K562 (cell line): ENCODE measurements around the gene BDP1. TPM values are rescaled to one million over a fixed set of nuclear protein-coding genes. Genes with fewer than 3 reads are reported as not detected.
"Not testable (repeated sequence)": the region's sequence is repeated elsewhere in the genome, so short reads cannot be mapped to it uniquely, and the experiment has no call there.

Experiments
- ATAC-seq: fragments of 200-7000 bp; cut with Tn5 transposase; 3 replicates; pipeline ENCODE4 v1.9.1; 2020; ENCODE audit warnings: moderate library complexity
- BruUV-seq: library from RNA; stranded (reverse); fragments of 400-500 nt; replicated peaks from 2 replicates; lab custom pipeline; 2021; lab: Mats Ljungman, UMichigan
- CTCF ChIA-PET: fragments of 300-600 bp; formaldehyde crosslinking; extraction: SDS; loops from one replicate; lab custom pipeline; 2021; ENCODE audit warnings: low intra/inter-chr PET ratio; lab: Yijun Ruan, JAX
- POLR2A ChIA-PET: fragments of 300-600, 350-650 bp; sonication (Branson Sonifier 250); formaldehyde crosslinking; extraction: SDS; loops from one replicate; lab custom pipeline; 2021; ENCODE audit warnings: antibody characterized with exemption, inconsistent platforms; lab: Yijun Ruan, JAX
- DNase-seq, 4 experiments: peaks; one replicate each; pipeline versions ENCODE4 v3.0.0 to v3.0.0-alpha.2; 2011 to 2018; ENCODE audit warnings: low spot score in 3 of 4, mixed read lengths in 3 of 4; ENCODE audit errors: extremely low read depth in 1 of 4
- FAIRE-seq: peaks from 2 replicates; lab custom pipeline; 2011; peaks lifted over from hg19 to GRCh38; lab: Jason Lieb, UNC
- H2AFZ ChIP-seq: 2 replicates; pipeline ENCODE4 v1.6.0; 2011; ENCODE audit warnings: low read depth, low read length, control low read depth, inconsistent platforms
- H3K27ac ChIP-seq: fragments of 200-600 bp; 3 replicates; pipeline ENCODE4 v1.8.0; 2011; ENCODE audit warnings: low read depth, mild to moderate bottlenecking, control low read depth, inconsistent platforms, low read length, moderate library complexity, mixed read lengths; ENCODE audit errors: extremely low read depth
- H3K27me3 ChIP-seq, 2 experiments: fragments of 300-600 bp in 1 of 2; 2 replicates in 1 of 2; 3 replicates in 1 of 2; pipeline versions ENCODE4 v1.6.0 to v1.8.0; 2011; ENCODE audit warnings: inconsistent platforms in 2 of 2, low read length in 2 of 2, mild to moderate bottlenecking in 1 of 2, mixed read lengths in 1 of 2, moderate library complexity in 1 of 2; ENCODE audit not compliant: control insufficient read depth in 2 of 2, insufficient read depth in 2 of 2
- H3K36me3 ChIP-seq: fragments of 300-600 bp; 3 replicates; pipeline ENCODE4 v1.8.0; 2011; ENCODE audit warnings: mild to moderate bottlenecking, low read length, inconsistent platforms; ENCODE audit not compliant: control insufficient read depth, insufficient read depth
- H3K4me1 ChIP-seq, 2 experiments: fragments of 200-600 bp in 1 of 2; replicated peaks in 1 of 2; 2 replicates in 1 of 2; 3 replicates in 1 of 2; pipeline versions ENCODE4 v1.5.1 to v1.8.0; 2011; ENCODE audit warnings: inconsistent platforms in 2 of 2, low read length in 2 of 2, mild to moderate bottlenecking in 1 of 2, mixed read lengths in 1 of 2, moderate library complexity in 1 of 2; ENCODE audit not compliant: control insufficient read depth in 2 of 2, insufficient read depth in 2 of 2
- H3K4me2 ChIP-seq: 2 replicates; pipeline ENCODE4 v1.6.1; 2011; ENCODE audit warnings: low read length, control low read depth, inconsistent platforms, mixed read lengths; ENCODE audit not compliant: insufficient read depth
- H3K4me3 ChIP-seq: fragments of 200-600 bp; sonication (generic), shearing (Covaris generic); 2 replicates; pipeline ENCODE4 v1.5.1; 2016; ENCODE audit warnings: control low read depth, inconsistent platforms
- H3K79me2 ChIP-seq: fragments of 200-600 bp; 3 replicates; pipeline ENCODE4 v1.8.0; 2011; ENCODE audit warnings: low read length, inconsistent platforms; ENCODE audit not compliant: control insufficient read depth, insufficient read depth
- H3K9ac ChIP-seq, 2 experiments: 2 replicates each; pipeline versions ENCODE4 v1.6.0 to v1.6.1; 2011; ENCODE audit warnings: low read depth in 2 of 2, low read length in 2 of 2, control low read depth in 1 of 2, inconsistent platforms in 1 of 2, mild to moderate bottlenecking in 1 of 2, mixed read lengths in 1 of 2; ENCODE audit not compliant: insufficient read depth in 1 of 2
- H3K9me1 ChIP-seq: one replicate; pipeline ENCODE4 v1.6.0; 2011; ENCODE audit warnings: inconsistent platforms, mild to moderate bottlenecking, low read length, moderate library complexity; ENCODE audit not compliant: control insufficient read depth, insufficient read depth
- H3K9me3 ChIP-seq: replicated peaks from 2 replicates; pipeline ENCODE4 v1.5.1; 2011; ENCODE audit warnings: low read depth, low read length, inconsistent platforms; ENCODE audit not compliant: control insufficient read depth, insufficient read depth
- H4K20me1 ChIP-seq: replicated peaks from 2 replicates; pipeline ENCODE4 v1.6.1; 2011; ENCODE audit warnings: low read length, inconsistent platforms, mixed read lengths; ENCODE audit not compliant: control insufficient read depth, insufficient read depth
- WGBS: fragments of 100-300 bp; shearing (Covaris generic); methylation state at CpG from one replicate; pipeline ENCODE4 v1.1.6; 2016; ENCODE audit warnings: low coverage, mixed read lengths; ENCODE audit not compliant: insufficient coverage; ENCODE audit errors: missing lambda C conversion rate; 5-methylcytosine and 5-hydroxymethylcytosine counted together
- in situ Hi-C: fragments of 300-500 bp; cut with MboI; formaldehyde crosslinking; loops from 4 replicates; pipeline ENCODE4 v1.15.0; 2018; ENCODE audit warnings: inconsistent platforms, mixed read lengths
- intact Hi-C: fragments of 100-400 bp; cut with micrococcal nuclease; formaldehyde crosslinking; loops from 2 replicates; pipeline ENCODE4 v1.14.2; 2022
- polyA plus RNA-seq, 8 experiments: library from polyadenylated mRNA; depleted of rRNA in 4 of 8; stranded (reverse) in 5 of 8; unstranded in 3 of 8; fragments of >200 nt; fragmentation: Nextera tagmentation in 2 of 8; fragmentation: Illumina TruSeq in 1 of 8; extraction: Ambion mirVana in 2 of 8; extraction: Trizol in 1 of 8; gene quantifications; 2 replicates each; pipeline versions ENCODE4 v1.2.1 to v1.2.3, GENCODE V29; 2011 to 2014; ENCODE audit warnings: inconsistent platforms in 1 of 8, missing spikeins in 1 of 8
- total RNA-seq, 7 experiments: library from RNA; depleted of rRNA in 6 of 7; stranded (reverse); fragments of >200 nt in 6 of 7; fragmentation: Illumina TruSeq in 2 of 7; extraction: Trizol in 2 of 7; gene quantifications; 2 replicates each; pipeline versions ENCODE4 v1.2.1 to v1.2.3, GENCODE V29; 2011 to 2021; ENCODE audit warnings: low replicate concordance in 1 of 7

The BDP1 gene
- total and polyA plus RNA-seq, 9 of the 15 experiments (the other 6 are each of a cell fraction or from before 2014, with no cell fraction given): 6.9 to 47.3 (median 23.9) TPM

DNA sequence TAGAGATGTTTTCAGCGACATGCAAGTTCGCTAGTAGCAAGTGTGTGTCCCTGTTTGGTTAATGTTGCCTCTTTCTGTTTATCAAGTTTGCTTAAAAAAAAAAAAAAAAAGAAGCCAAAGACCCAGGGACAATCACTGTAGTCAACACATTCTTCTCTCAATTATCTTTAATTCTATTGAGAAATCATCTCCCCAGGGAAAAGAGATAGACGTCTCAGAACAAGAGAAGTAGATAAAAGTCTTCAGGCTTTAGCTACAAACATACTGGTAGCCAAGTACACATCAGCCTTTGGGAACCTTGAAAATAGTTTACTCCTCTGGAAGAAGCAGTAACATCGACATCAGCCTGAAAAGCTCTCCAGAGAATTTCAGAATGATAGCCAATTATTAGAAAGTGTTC is 11.6 kb upstream of the BDP1 start:
- FAIRE-seq, CTCF ChIA-PET, DNase-seq, H3K9ac ChIP-seq, ATAC-seq, in situ Hi-C loops, H3K4me2 ChIP-seq, H3K79me2 ChIP-seq, H2AFZ ChIP-seq, intact Hi-C loops, POLR2A ChIA-PET, H3K4me3 ChIP-seq, BruUV-seq, H4K20me1 ChIP-seq, H3K36me3 ChIP-seq, H3K4me1 ChIP-seq, H3K27me3 ChIP-seq, H3K9me1 ChIP-seq, H3K27ac ChIP-seq, H3K9me3 ChIP-seq: not testable (repeated sequence)
- WGBS: 13% methylated on average over 2 of the region's 4 CpGs

DNA sequence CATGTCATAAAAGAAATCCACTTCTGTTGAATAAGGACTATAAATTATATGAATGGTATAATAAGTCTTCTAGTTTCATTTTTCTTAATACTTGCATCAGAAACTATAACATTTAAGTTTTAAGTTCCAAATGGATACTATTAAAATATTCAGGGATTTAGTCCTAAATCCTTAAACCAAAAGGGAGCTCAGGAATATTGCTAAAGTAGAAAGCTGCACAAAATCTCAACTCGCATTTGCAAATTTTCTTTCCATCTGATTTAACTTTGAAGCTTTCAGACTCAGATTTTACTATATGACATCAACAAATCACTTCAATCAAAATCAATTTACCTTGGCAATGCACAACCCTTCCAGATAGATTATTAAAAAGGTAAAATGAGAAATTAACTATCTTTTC is 10.4 kb upstream of the BDP1 start:
- intact Hi-C loops: not testable (repeated sequence)

DNA sequence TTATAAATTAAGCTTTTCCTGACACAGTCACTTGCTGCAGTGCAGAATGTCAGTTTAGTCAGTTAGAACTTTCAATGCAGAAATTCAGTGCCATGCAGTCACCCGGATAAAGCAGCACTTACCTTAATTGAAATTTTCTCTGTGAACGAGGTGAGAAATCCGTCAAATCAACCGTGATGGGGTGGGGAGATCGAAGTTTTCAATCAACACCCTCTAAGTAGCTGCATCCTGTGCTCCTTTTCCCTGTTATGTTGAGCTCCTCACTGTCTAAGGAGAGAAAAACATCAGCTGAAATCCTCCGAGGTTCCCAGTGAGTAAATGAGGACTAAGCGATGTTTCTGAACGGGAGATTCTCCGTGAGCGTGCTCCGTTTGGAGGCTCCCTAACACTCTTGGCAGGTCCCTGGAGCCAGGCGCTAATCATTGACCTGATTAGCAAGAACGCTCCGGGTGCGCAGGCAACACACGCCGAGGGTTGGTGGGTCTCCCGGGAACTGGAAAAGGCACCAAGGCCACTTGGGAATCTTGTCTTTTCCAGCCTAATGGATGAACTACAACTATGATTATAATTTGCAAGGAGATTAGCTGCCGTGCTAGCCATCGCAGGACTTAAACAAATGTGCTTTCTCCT is 9.8 kb upstream of the BDP1 start:
- H4K20me1 ChIP-seq, BruUV-seq, H3K4me3 ChIP-seq, ATAC-seq, H3K9ac ChIP-seq, POLR2A ChIA-PET, H2AFZ ChIP-seq, in situ Hi-C loops, H3K27me3 ChIP-seq, H3K27ac ChIP-seq, intact Hi-C loops, H3K79me2 ChIP-seq, H3K4me2 ChIP-seq, H3K4me1 ChIP-seq, H3K9me1 ChIP-seq, H3K9me3 ChIP-seq, DNase-seq, H3K36me3 ChIP-seq, CTCF ChIA-PET, FAIRE-seq: not testable (repeated sequence)
- WGBS: 53% methylated on average over 7 of the region's 20 CpGs

More for the DNA sequence above, 10.4 kb upstream of the BDP1 start:
- H3K9ac ChIP-seq, H3K36me3 ChIP-seq, H3K4me2 ChIP-seq, in situ Hi-C loops, H3K4me1 ChIP-seq, H3K27me3 ChIP-seq, H3K27ac ChIP-seq, BruUV-seq, H3K9me1 ChIP-seq, H3K79me2 ChIP-seq, H3K9me3 ChIP-seq, H4K20me1 ChIP-seq, H2AFZ ChIP-seq, POLR2A ChIA-PET, ATAC-seq, DNase-seq, CTCF ChIA-PET, FAIRE-seq, H3K4me3 ChIP-seq: not testable (repeated sequence)
- 15% methylated on average over 1 of the region's 1 CpG for WGBS
